Ishikawa (cell line): Measurements from ENCODE around the gene MRPL36.

ENCODE experiments used
- CEBPB ChIP-seq: IDR thresholded peaks from 2 replicates; pipeline ENCODE4 v1.6.1; 2012
- CREB1 ChIP-seq: IDR thresholded peaks from 2 replicates; pipeline ENCODE4 v1.6.1; 2012; ENCODE audit warnings: low read depth
- EGR1 ChIP-seq: IDR thresholded peaks from 2 replicates; pipeline ENCODE4 v1.6.1; 2012
- EP300 ChIP-seq: IDR thresholded peaks from 2 replicates; pipeline ENCODE4 v1.6.1; 2012; ENCODE audit warnings: borderline replicate concordance
- FOXM1 ChIP-seq: IDR thresholded peaks from 2 replicates; pipeline ENCODE4 v1.6.1; 2012; ENCODE audit warnings: low read depth, borderline replicate concordance
- NFIC ChIP-seq: IDR thresholded peaks from 2 replicates; pipeline ENCODE4 v1.6.1; 2012
- RAD21 ChIP-seq: IDR thresholded peaks from 2 replicates; pipeline ENCODE4 v1.6.1; 2012; ENCODE audit warnings: low read depth
- TAF1 ChIP-seq: IDR thresholded peaks from 2 replicates; pipeline ENCODE4 v1.6.1; 2012; ENCODE audit warnings: low read depth, mild to moderate bottlenecking
- TCF12 ChIP-seq: IDR thresholded peaks from 2 replicates; pipeline ENCODE4 v1.6.1; 2012; ENCODE audit warnings: low read depth
- TEAD4 ChIP-seq: IDR thresholded peaks from 2 replicates; pipeline ENCODE4 v1.6.1; 2012
- YY1 ChIP-seq: IDR thresholded peaks from 2 replicates; pipeline ENCODE4 v1.6.1; 2012; ENCODE audit warnings: low read depth
- ZBTB7A ChIP-seq: IDR thresholded peaks from 2 replicates; pipeline ENCODE4 v1.6.1; 2012; ENCODE audit warnings: low read depth
- TF ChIP-seq, protein P1 (sequence below): IDR thresholded peaks from 2 replicates; pipeline ENCODE4 v1.6.1; 2012
- TF ChIP-seq, protein P2 (sequence below): IDR thresholded peaks from 2 replicates; pipeline ENCODE4 v1.6.1; 2012
- TF ChIP-seq, protein P3 (sequence below): IDR thresholded peaks from 2 replicates; pipeline ENCODE4 v1.6.1; 2012; ENCODE audit warnings: low read depth, mild to moderate bottlenecking

Gene MRPL36

DNA sequence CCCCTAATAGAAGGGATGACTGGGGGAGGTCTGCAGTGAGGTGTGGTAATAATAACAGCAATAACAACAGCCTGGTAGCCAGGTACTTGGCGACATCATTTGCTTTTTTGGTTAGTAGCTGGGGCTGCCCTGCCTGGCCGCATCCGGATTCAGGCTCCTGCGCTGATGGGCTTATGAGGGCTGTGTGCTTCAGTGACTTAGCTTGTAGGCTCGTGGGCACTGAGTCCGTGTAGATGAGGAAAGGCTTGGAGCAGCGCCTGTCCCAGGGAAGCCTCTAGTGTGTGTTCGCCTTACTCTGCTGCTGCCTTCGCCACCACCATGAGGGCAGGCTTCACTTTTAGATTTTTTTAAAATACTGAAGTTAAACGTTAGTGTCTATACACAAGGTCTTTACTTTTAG, 6.1 kb upstream of the MRPL36 start:
- TF ChIP-seq, protein P1, sequence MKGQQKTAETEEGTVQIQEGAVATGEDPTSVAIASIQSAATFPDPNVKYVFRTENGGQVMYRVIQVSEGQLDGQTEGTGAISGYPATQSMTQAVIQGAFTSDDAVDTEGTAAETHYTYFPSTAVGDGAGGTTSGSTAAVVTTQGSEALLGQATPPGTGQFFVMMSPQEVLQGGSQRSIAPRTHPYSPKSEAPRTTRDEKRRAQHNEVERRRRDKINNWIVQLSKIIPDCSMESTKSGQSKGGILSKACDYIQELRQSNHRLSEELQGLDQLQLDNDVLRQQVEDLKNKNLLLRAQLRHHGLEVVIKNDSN: no peak
- TF ChIP-seq YY1: no peak
- TF ChIP-seq FOXM1: no peak
- no peak for TF ChIP-seq NFIC
- TF ChIP-seq CEBPB: no peak
- TF ChIP-seq EGR1: no peak
- no peak for TF ChIP-seq RAD21
- no peak for TF ChIP-seq CREB1

DNA sequence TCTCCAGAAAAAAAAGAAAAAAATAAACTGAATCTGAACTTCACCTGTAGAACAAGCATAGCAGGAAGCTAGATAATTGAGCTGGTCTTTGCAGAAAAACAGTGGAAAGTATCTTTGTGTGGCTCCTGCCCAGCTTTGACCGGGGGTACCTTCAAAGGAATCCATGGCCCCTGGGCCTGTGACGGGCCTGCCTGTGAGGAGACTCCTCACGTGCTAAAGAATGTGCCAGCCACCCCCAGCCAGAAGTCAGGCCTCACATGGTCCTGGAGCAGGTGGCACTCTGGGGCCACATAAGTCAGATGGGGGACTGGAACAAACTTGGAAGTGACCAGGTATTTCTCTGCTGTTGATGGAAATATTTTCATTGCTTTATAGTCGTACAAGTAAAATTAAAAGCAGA, 5.7 kb upstream of the MRPL36 start:
- TF ChIP-seq CREB1 (no peak), EP300 (no peak), RAD21 (no peak), TAF1 (no peak), CEBPB (no peak), YY1 (no peak)

DNA sequence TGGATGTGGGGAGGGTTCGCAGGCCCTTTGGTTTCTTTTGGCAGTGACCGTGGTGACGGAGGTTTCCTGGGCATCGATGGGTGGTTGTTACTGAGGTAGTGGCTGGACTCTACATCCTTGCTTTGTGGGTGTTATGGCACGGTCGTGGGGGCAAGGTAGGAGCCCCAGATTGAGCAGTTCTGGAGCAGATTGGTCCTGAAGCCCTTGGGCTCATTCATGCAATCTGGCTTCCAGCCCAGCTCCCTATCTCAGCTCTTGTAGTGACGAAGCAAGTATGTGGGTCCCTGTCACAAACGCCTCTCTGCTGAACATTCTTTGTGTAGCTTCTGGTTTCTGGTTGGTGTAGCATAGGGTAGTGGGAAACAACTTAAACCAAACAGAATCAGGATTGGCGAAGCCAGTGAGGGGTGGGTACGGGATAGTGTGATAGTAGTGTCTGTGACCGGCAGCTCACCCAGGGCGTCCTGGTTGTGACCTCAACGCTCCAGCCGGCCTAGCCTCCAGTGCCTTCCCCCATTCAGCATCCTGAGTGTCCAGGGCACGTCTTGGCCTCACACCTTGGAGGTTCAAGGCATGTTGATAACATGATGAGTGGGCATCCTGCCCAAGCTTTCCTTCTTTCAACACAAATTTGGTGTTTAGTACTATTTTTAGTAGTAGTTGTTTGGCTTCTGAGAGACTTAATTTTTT, 4.5 kb upstream of the MRPL36 start:
- TF ChIP-seq CREB1 (no peak), TEAD4 (no peak), EGR1 (no peak)

DNA sequence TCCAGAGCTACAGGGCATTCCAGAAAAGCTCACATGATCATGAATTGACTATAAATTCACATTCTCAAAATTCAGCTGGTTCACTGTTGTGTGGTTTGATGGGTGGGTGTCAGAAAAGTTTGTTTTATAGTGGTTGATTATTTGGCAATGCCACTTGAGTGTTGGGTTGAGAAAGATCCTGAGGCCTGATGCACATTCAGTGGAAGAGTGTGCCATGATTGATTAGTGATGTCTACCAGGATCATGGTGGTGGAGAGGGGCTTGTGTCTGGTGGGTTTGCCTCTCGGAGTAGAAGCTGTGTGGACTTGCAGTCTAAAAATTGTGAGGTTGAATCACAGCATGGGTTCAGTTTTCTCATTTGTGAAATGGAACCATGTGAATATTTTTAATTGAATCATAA, 3.6 kb upstream of the MRPL36 start:
- no peak for TF ChIP-seq EP300
- TF ChIP-seq NFIC: no peak
- TF ChIP-seq CEBPB: no peak
- no peak for TF ChIP-seq FOXM1
- TF ChIP-seq, protein P2, sequence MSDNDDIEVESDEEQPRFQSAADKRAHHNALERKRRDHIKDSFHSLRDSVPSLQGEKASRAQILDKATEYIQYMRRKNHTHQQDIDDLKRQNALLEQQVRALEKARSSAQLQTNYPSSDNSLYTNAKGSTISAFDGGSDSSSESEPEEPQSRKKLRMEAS: no peak
- no peak for TF ChIP-seq TCF12
- TF ChIP-seq TAF1: no peak
- TF ChIP-seq, protein P3, sequence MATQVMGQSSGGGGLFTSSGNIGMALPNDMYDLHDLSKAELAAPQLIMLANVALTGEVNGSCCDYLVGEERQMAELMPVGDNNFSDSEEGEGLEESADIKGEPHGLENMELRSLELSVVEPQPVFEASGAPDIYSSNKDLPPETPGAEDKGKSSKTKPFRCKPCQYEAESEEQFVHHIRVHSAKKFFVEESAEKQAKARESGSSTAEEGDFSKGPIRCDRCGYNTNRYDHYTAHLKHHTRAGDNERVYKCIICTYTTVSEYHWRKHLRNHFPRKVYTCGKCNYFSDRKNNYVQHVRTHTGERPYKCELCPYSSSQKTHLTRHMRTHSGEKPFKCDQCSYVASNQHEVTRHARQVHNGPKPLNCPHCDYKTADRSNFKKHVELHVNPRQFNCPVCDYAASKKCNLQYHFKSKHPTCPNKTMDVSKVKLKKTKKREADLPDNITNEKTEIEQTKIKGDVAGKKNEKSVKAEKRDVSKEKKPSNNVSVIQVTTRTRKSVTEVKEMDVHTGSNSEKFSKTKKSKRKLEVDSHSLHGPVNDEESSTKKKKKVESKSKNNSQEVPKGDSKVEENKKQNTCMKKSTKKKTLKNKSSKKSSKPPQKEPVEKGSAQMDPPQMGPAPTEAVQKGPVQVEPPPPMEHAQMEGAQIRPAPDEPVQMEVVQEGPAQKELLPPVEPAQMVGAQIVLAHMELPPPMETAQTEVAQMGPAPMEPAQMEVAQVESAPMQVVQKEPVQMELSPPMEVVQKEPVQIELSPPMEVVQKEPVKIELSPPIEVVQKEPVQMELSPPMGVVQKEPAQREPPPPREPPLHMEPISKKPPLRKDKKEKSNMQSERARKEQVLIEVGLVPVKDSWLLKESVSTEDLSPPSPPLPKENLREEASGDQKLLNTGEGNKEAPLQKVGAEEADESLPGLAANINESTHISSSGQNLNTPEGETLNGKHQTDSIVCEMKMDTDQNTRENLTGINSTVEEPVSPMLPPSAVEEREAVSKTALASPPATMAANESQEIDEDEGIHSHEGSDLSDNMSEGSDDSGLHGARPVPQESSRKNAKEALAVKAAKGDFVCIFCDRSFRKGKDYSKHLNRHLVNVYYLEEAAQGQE: no peak
- no peak for TF ChIP-seq RAD21

DNA sequence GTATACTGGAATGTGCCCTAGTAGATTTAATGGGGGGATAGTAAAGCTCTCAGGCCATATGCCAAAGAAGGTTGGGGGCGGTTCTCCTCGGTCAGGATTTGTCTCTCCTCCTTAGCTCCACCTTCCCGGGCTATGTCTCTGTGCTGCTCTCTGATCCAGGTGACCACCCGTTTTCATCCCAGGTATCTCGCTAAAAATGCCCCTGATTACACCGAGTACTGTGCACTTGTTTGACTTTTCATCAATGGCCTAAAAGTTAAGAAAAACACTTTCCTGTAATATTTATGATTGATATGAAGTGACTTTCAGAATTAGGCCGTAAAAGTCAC, 2.3 kb upstream of the MRPL36 start:
- TF ChIP-seq CEBPB (no peak), RAD21 (no peak), EGR1 (no peak), EP300 (no peak), NFIC (no peak), CREB1 (no peak), TEAD4 (no peak), YY1 (no peak), TCF12 (no peak), FOXM1 (no peak), ZBTB7A (no peak), TAF1 (no peak)
- TF ChIP-seq, protein P3: no peak
- TF ChIP-seq, protein P1: no peak
- TF ChIP-seq, protein P2: no peak

DNA sequence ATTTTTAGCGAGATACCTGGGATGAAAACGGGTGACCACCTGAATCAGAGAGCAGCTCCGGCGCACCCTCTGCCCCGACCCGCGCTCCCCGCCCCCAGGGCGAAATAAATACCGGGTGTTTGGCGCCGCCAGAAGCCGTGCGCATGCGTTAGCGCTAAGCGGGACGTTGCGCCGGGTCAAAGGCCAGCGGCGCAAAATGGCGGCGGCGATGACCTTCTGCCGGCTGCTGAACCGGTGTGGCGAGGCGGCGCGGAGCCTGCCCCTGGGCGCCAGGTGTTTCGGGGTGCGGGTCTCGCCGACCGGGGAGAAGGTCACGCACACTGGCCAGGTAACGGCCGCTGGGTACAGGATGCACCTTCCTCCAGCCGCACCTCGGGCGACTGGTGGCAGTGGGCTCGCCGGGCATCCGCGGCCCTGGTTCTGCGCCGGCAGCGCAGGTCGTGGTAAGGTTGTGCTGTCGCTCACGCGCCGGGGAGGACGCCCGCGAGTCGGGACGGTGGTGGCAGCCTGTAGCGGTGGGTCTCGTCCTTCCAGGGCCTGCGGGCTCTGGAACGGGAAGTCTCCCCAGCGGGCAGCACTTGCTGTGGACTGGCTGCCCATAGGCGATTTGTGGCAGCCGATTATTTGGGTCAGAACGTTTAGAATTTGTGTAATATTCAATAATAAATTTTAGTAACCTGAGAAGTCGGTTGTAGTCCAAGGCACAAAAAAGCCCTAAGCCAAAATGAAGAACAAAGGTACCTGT, 1.8 kb upstream of the MRPL36 start, which contains the start of gene NDUFS6:
Gene NDUFS6, plus strand, starts transcription at position 186 of the 745 bp plus-strand sequence. Its CDS starts 11 bp downstream, at position 197.
- TF ChIP-seq CEBPB (no peak), EGR1 (0 out of 2 replicates have a peak, but pooled peaks have one; percentile 20), TCF12 (peak; percentile 46; the same call in 1 of the 2 replicates), CREB1 (no peak), EP300 (no peak), YY1 (peak; percentile 96), TAF1 (peak; percentile 97), RAD21 (no peak)
- TF ChIP-seq, protein P3: 0 out of 2 replicates have a peak, but pooled peaks have one; percentile 16
- TF ChIP-seq, protein P1: 0 out of 2 replicates have a peak, but pooled peaks have one; percentile 20
- TF ChIP-seq, protein P2: peak; percentile 84; the same call in 1 of the 2 replicates
